Mononuclear cell (primary cell): ENCODE results near the gene NTN4. TPM values are rescaled to one million over a fixed set of nuclear protein-coding genes. Genes with fewer than 3 reads are reported as not detected.
"Not testable (repeated sequence)": the region's sequence is repeated elsewhere in the genome, so short reads cannot be mapped to it uniquely, and the experiment has no call there.

ENCODE experiments used
- H3K27me3 ChIP-seq: 2 replicates; pipeline ENCODE4 v1.6.0; 2011; ENCODE audit warnings: low read length, control low read depth; ENCODE audit not compliant: insufficient read depth
- H3K4me1 ChIP-seq: 2 replicates; pipeline ENCODE4 v1.5.1; 2011; ENCODE audit warnings: mild to moderate bottlenecking, low read length, control low read depth; ENCODE audit not compliant: insufficient read depth
- H3K4me3 ChIP-seq: 2 replicates; pipeline ENCODE4 v1.5.1; 2011; ENCODE audit warnings: mild to moderate bottlenecking, low read length, moderate library complexity
- H3K9me3 ChIP-seq: 2 replicates; pipeline ENCODE4 v1.5.1; 2011; ENCODE audit warnings: low read depth, mild to moderate bottlenecking, control low read depth, low read length
- total RNA-seq: library from RNA; depleted of rRNA; stranded (reverse); fragments of >200 nt; gene quantifications from one replicate; pipeline ENCODE4 v1.2.3, GENCODE V29; 2012

Gene NTN4
- 0.31 TPM for total RNA-seq

- H3K9me3 ChIP-seq: no peaks in the 10 kb centered on the region
- H3K4me3 ChIP-seq: peak within 1 kb of the TSS; percentile 24
- peaks cover 18% of the 10 kb centered on the region for H3K4me1 ChIP-seq
- peaks cover 88% of the 10 kb centered on the region for H3K27me3 ChIP-seq
Measured at GRCh38 chr12:95790033-95790916, at the start of gene NTN4. Gene NTN4, minus strand, starts transcription at chr12:95790764. Its CDS starts 455 bp downstream, at chr12:95790309.

- peaks cover 2% of the 10 kb centered on the region for H3K27me3 ChIP-seq
- H3K4me3 ChIP-seq: no peak overlapping the region
- no peaks in the 10 kb centered on the region for H3K9me3 ChIP-seq
- no peaks in the 10 kb centered on the region for H3K4me1 ChIP-seq
Measured at GRCh38 chr12:95838125-95838524, 47.6 kb upstream of the NTN4 start.

- H3K27me3 ChIP-seq: no peaks in the 10 kb centered on the region
- H3K4me3 ChIP-seq: no peak overlapping the region
- no peaks in the 10 kb centered on the region for H3K9me3 ChIP-seq
- H3K4me1 ChIP-seq: no peaks in the 10 kb centered on the region
Measured at GRCh38 chr12:95837240-95838038, 46.9 kb upstream of the NTN4 start.

- Histone ChIP-seq H3K4me3 (no peak overlapping the region), H3K4me1 (no peaks in the 10 kb centered on the region), H3K27me3 (no peaks in the 10 kb centered on the region), H3K9me3 (no peaks in the 10 kb centered on the region)
Measured at GRCh38 chr12:95836630-95837239, 46.2 kb upstream of the NTN4 start.

- no peaks in the 10 kb centered on the region for H3K9me3 ChIP-seq
- H3K4me3 ChIP-seq: no peak overlapping the region
- H3K4me1 ChIP-seq: no peaks in the 10 kb centered on the region
- no peaks in the 10 kb centered on the region for H3K27me3 ChIP-seq
Measured at GRCh38 chr12:95836185-95836609, 45.6 kb upstream of the NTN4 start.

GRCh38 chr12:95834572-95834971 lies 44.0 kb upstream of the NTN4 start:
- Histone ChIP-seq H3K4me1 (no peaks in the 10 kb centered on the region), H3K27me3 (no peaks in the 10 kb centered on the region), H3K9me3 (no peaks in the 10 kb centered on the region), H3K4me3 (no peak overlapping the region)

- no peak overlapping the region for H3K4me3 ChIP-seq
- H3K4me1 ChIP-seq: no peaks in the 10 kb centered on the region
- H3K9me3 ChIP-seq: no peaks in the 10 kb centered on the region
- no peaks in the 10 kb centered on the region for H3K27me3 ChIP-seq
Measured at GRCh38 chr12:95830335-95831089, 39.9 kb upstream of the NTN4 start.

- H3K27me3 ChIP-seq: no peaks in the 10 kb centered on the region
- no peak overlapping the region for H3K4me3 ChIP-seq
- no peaks in the 10 kb centered on the region for H3K9me3 ChIP-seq
- H3K4me1 ChIP-seq: no peaks in the 10 kb centered on the region
Measured at GRCh38 chr12:95829395-95829794, 38.8 kb upstream of the NTN4 start.

GRCh38 chr12:95820096-95820703 lies 29.6 kb upstream of the NTN4 start:
- Histone ChIP-seq H3K27me3 (no peaks in the 10 kb centered on the region), H3K4me1 (no peaks in the 10 kb centered on the region), H3K9me3 (no peaks in the 10 kb centered on the region), H3K4me3 (no peak overlapping the region)

- Histone ChIP-seq H3K27me3 (peaks cover 5% of the 10 kb centered on the region), H3K4me1 (no peaks in the 10 kb centered on the region), H3K9me3 (no peaks in the 10 kb centered on the region), H3K4me3 (no peak overlapping the region)
Measured at GRCh38 chr12:95815632-95816212, 25.2 kb upstream of the NTN4 start.

GRCh38 chr12:95812155-95812554 lies 21.6 kb upstream of the NTN4 start:
- H3K4me3 ChIP-seq, H3K9me3 ChIP-seq, H3K4me1 ChIP-seq: not testable (repeated sequence)
- peaks cover 17% of the 10 kb centered on the region for H3K27me3 ChIP-seq

GRCh38 chr12:95810411-95810810 lies 19.8 kb upstream of the NTN4 start:
- Histone ChIP-seq H3K4me3 (no peak overlapping the region), H3K9me3 (no peaks in the 10 kb centered on the region), H3K27me3 (peaks cover 18% of the 10 kb centered on the region)

GRCh38 chr12:95809000-95809680 lies 18.6 kb upstream of the NTN4 start:
- Histone ChIP-seq H3K9me3 (no peaks in the 10 kb centered on the region), H3K27me3 (peaks cover 22% of the 10 kb centered on the region), H3K4me3 (no peak overlapping the region), H3K4me1 (no peaks in the 10 kb centered on the region)

More at GRCh38 chr12:95810411-95810810, 19.8 kb upstream of the NTN4 start:
- no peaks in the 10 kb centered on the region for H3K4me1 ChIP-seq
